Mesothelial cell of epicardium (in vitro differentiated cells): ENCODE measurements around the gene PCED1B. TPM values are rescaled to one million over a fixed set of nuclear protein-coding genes. Genes with fewer than 3 reads are reported as not detected.

Experiments used
- DNase-seq, 2 experiments: peaks; one replicate each; pipeline ENCODE4 v3.0.0; 2021; ENCODE audit warnings: low spot score in 2 of 2; ENCODE audit not compliant: unreplicated experiment in 2 of 2
- H3K27ac Mint-ChIP-seq: 2 replicates; pipeline ENCODE4 v1.8.0; 2021; ENCODE audit warnings: mixed read lengths
- H3K27me3 Mint-ChIP-seq: 2 replicates; pipeline ENCODE4 v1.8.0; 2021; ENCODE audit warnings: low read depth, mixed read lengths
- H3K36me3 Mint-ChIP-seq: 2 replicates; pipeline ENCODE4 v1.8.0; 2021; ENCODE audit warnings: mixed read lengths
- H3K4me1 Mint-ChIP-seq: 2 replicates; pipeline ENCODE4 v1.8.0; 2021; ENCODE audit warnings: mixed read lengths
- H3K4me3 Mint-ChIP-seq: 2 replicates; pipeline ENCODE4 v1.8.0; 2021; ENCODE audit warnings: mild to moderate bottlenecking, moderate library complexity, mixed read lengths
- H3K9me3 Mint-ChIP-seq: 2 replicates; pipeline ENCODE4 v1.8.0; 2021; ENCODE audit warnings: mixed read lengths
- total RNA-seq: library from RNA; stranded (reverse); gene quantifications from 3 replicates; pipeline ENCODE4 v1.2.1, GENCODE V29; 2021
- TF ChIP-seq, protein P1 (sequence below): fragments of 200-600 bp; sonication (generic); IDR thresholded peaks from one replicate; pipeline ENCODE4 v1.5.0; 2021; ENCODE audit warnings: antibody characterized with exemption; ENCODE audit not compliant: unreplicated experiment

PCED1B gene
- total RNA-seq, 1 donor from 2014 or later: 2.8 TPM

GRCh38 chr12:47209014-47209413 lies 129.6 kb downstream of the PCED1B start:
- H3K27ac Mint-ChIP-seq: no peak overlapping the region
- DNase-seq: no peak
- TF ChIP-seq, protein P1, sequence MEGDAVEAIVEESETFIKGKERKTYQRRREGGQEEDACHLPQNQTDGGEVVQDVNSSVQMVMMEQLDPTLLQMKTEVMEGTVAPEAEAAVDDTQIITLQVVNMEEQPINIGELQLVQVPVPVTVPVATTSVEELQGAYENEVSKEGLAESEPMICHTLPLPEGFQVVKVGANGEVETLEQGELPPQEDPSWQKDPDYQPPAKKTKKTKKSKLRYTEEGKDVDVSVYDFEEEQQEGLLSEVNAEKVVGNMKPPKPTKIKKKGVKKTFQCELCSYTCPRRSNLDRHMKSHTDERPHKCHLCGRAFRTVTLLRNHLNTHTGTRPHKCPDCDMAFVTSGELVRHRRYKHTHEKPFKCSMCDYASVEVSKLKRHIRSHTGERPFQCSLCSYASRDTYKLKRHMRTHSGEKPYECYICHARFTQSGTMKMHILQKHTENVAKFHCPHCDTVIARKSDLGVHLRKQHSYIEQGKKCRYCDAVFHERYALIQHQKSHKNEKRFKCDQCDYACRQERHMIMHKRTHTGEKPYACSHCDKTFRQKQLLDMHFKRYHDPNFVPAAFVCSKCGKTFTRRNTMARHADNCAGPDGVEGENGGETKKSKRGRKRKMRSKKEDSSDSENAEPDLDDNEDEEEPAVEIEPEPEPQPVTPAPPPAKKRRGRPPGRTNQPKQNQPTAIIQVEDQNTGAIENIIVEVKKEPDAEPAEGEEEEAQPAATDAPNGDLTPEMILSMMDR: no peak
- no peak overlapping the region for H3K4me3 Mint-ChIP-seq
- no peaks in the 10 kb centered on the region for H3K27me3 Mint-ChIP-seq
- H3K9me3 Mint-ChIP-seq: peaks cover 14% of the 10 kb centered on the region
- peaks cover 12% of the 10 kb centered on the region for H3K4me1 Mint-ChIP-seq
- no peaks in the 10 kb centered on the region for H3K36me3 Mint-ChIP-seq

- no peaks in the 10 kb centered on the region for H3K27me3 Mint-ChIP-seq
- no peak overlapping the region for H3K4me3 Mint-ChIP-seq
Measured at GRCh38 chr12:47210776-47211175, 131.4 kb downstream of the PCED1B start.

DNA sequence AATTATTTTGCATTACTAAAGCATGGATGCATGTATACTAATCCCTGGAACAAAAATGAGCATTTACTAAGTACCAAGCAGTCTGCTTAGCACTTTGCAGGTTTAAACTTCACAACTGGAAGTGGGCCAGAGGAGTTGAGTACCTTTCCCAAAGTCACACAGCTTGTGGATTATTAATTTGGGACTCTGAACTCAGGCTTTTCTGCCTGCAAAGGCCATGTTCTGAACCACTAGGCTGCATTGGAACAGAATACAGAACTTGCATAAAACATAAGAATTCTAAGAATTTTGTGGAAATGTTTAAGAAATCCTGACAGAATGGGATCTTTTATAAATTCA lies 133.2 kb downstream of the PCED1B start:
- Mint-ChIP-seq H3K4me1 (peaks cover 14% of the 10 kb centered on the region), H3K9me3 (no peaks in the 10 kb centered on the region)
- no peak for DNase-seq

More at GRCh38 chr12:47210776-47211175, 131.4 kb downstream of the PCED1B start:
- Mint-ChIP-seq H3K36me3 (no peaks in the 10 kb centered on the region), H3K9me3 (no peaks in the 10 kb centered on the region), H3K4me1 (peaks cover 17% of the 10 kb centered on the region), H3K27ac (no peak overlapping the region)
- DNase-seq: no peak
- TF ChIP-seq, protein P1: no peak

DNA sequence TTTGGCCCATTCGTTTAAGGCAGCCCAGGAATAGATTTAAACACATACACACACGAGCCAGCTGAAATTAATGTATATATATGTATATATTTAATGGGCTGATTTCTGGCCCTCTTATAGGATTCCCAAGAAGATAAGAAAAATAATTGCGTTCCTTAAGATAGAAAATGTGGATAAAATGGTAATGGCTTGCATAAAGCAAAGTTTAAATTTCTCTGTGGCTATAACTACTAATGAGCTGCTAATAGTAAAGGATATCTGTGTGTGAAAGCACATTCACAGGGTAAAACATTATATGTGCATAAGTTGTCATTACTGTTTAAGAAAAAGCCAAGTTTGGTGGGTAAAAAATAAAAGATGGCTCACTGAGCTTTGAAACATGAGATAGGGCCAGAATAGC lies 134.0 kb downstream of the PCED1B start:
- H3K4me1 Mint-ChIP-seq: peaks cover 10% of the 10 kb centered on the region
- TF ChIP-seq, protein P1: no peak
- no peaks in the 10 kb centered on the region for H3K36me3 Mint-ChIP-seq
- H3K27me3 Mint-ChIP-seq: no peaks in the 10 kb centered on the region
- no peak overlapping the region for H3K4me3 Mint-ChIP-seq
- peak overlapping the region; percentile 60 for H3K27ac Mint-ChIP-seq
- no peak for DNase-seq
- H3K9me3 Mint-ChIP-seq: no peaks in the 10 kb centered on the region

More for the DNA sequence above, 133.2 kb downstream of the PCED1B start:
- TF ChIP-seq, protein P1: no peak
- Mint-ChIP-seq H3K27me3 (no peaks in the 10 kb centered on the region), H3K4me3 (no peak overlapping the region), H3K27ac (no peak overlapping the region), H3K36me3 (no peaks in the 10 kb centered on the region)

DNA sequence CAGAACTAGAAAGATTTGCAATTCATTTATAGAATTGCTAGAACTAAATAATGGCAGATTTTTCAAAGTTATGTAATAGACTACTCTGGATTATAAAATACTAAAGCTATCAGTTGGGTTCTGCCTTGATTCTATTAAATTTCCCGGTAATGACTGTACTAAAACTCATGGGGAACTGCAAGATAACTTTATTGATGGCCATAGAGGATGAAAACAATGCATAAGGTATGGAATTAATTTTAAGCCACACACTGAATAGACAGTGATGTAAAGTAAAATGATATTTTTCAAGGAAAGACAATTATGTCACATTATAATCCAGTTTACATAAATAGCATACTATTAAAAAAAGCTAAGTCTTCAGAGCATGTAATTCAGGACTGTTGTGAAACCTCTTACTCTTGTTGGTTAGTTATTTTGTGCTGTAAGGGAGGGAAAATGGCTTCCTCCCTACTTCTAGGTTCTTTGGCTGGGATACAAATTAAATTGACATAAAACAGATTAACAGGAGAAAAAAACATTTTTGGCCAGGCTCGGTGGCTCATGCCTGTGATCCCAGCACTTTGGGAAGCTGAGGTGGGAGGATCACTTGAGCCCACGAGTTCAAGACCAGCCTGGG lies 134.7 kb downstream of the PCED1B start:
- no peaks in the 10 kb centered on the region for H3K27me3 Mint-ChIP-seq
- no peaks in the 10 kb centered on the region for H3K9me3 Mint-ChIP-seq
- H3K4me3 Mint-ChIP-seq: no peak overlapping the region
- H3K36me3 Mint-ChIP-seq: no peaks in the 10 kb centered on the region
- DNase-seq: no peak
- TF ChIP-seq, protein P1: no peak
- no peak overlapping the region for H3K27ac Mint-ChIP-seq
- H3K4me1 Mint-ChIP-seq: peaks cover 10% of the 10 kb centered on the region

GRCh38 chr12:47214771-47215170 lies 135.3 kb downstream of the PCED1B start:
- DNase-seq: no peak
- TF ChIP-seq, protein P1: no peak
- Mint-ChIP-seq H3K4me3 (no peak overlapping the region), H3K4me1 (peaks cover 10% of the 10 kb centered on the region), H3K27ac (no peak overlapping the region), H3K36me3 (no peaks in the 10 kb centered on the region), H3K27me3 (no peaks in the 10 kb centered on the region), H3K9me3 (no peaks in the 10 kb centered on the region)
